Right lobe of liver (tissue), 4 donors: ENCODE data around the gene AFAP1.

Source experiments
- CTCF ChIP-seq, 4 donors: fragments of 200-600 bp in 3 of 4; fragments of 450-650 bp in 1 of 4; IDR thresholded peaks; one replicate each; pipeline versions ENCODE4 v1.5.1 to v1.8.0; 2016 to 2022; ENCODE audit warnings: antibody characterized with exemption in 4 of 4, mild to moderate bottlenecking in 2 of 4
- POLR2A ChIP-seq: fragments of 450-650 bp; IDR thresholded peaks from one replicate; pipeline ENCODE4 v1.6.1; 2017; ENCODE audit warnings: antibody characterized with exemption, mild to moderate bottlenecking
- donor health status: DM: no; HTN: no; CAD: no.
- donor health status: DM: no; HTN: no; CAD: no.
- donor health status: DM: no; HTN: yes; CAD: no.

DNA sequence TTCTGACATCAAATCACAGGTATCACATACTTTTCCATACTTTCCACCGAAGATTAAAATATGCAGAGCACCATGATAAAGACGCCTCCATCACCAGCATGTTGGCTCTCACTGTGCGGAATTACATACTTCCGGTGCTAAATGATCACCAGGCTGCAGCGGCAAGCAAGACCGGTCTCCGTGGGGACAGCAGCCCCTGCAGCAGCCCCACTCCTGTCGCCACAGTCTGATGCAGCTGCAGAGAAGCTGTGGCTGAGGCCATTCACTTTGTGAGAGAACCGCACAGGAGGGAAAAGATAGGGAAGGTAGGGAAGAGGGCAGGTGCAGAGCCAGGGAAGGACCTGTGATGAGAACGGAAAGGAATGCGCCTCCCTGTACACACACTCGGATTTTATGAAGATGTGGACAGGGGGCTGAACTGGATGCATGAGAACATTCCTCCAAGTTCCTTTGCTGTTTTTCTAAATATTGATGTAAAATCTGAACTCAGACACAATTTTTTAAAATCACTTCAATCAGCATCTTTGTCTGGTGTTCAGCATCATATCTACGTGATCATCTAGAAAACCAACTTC is 38.3 kb downstream of the AFAP1 start:
- TF ChIP-seq CTCF (IDR thresholded peaks at IDR 0.05) = no peak
- no peak for TF ChIP-seq POLR2A
